K562 (cell line): ENCODE results near the gene KLRC3. TPM values are rescaled to one million over a fixed set of nuclear protein-coding genes. Genes with fewer than 3 reads are reported as not detected.
"Not testable (repeated sequence)": the region's sequence is repeated elsewhere in the genome, so short reads cannot be mapped to it uniquely, and the experiment has no call there.

Experiments used
- ATAC-seq: fragments of 200-7000 bp; cut with Tn5 transposase; 3 replicates; pipeline ENCODE4 v1.9.1; 2020; ENCODE audit warnings: moderate library complexity
- BruUV-seq: library from RNA; stranded (reverse); fragments of 400-500 nt; replicated peaks from 2 replicates; lab custom pipeline; 2021; lab: Mats Ljungman, UMichigan
- CTCF ChIA-PET: fragments of 300-600 bp; formaldehyde crosslinking; extraction: SDS; loops from one replicate; lab custom pipeline; 2021; ENCODE audit warnings: low intra/inter-chr PET ratio; lab: Yijun Ruan, JAX
- POLR2A ChIA-PET: fragments of 300-600, 350-650 bp; sonication (Branson Sonifier 250); formaldehyde crosslinking; extraction: SDS; loops from one replicate; lab custom pipeline; 2021; ENCODE audit warnings: antibody characterized with exemption, inconsistent platforms; lab: Yijun Ruan, JAX
- DNase-seq, 4 experiments: peaks; one replicate each; pipeline versions ENCODE4 v3.0.0 to v3.0.0-alpha.2; 2011 to 2018; ENCODE audit warnings: low spot score in 3 of 4, mixed read lengths in 3 of 4; ENCODE audit errors: extremely low read depth in 1 of 4
- FAIRE-seq: peaks from 2 replicates; lab custom pipeline; 2011; peaks lifted over from hg19 to GRCh38; lab: Jason Lieb, UNC
- H2AFZ ChIP-seq: 2 replicates; pipeline ENCODE4 v1.6.0; 2011; ENCODE audit warnings: low read depth, low read length, control low read depth, inconsistent platforms
- H3K27ac ChIP-seq: fragments of 200-600 bp; 3 replicates; pipeline ENCODE4 v1.8.0; 2011; ENCODE audit warnings: low read depth, mild to moderate bottlenecking, control low read depth, inconsistent platforms, low read length, moderate library complexity, mixed read lengths; ENCODE audit errors: extremely low read depth
- H3K27me3 ChIP-seq, 2 experiments: fragments of 300-600 bp in 1 of 2; 2 replicates in 1 of 2; 3 replicates in 1 of 2; pipeline versions ENCODE4 v1.6.0 to v1.8.0; 2011; ENCODE audit warnings: inconsistent platforms in 2 of 2, low read length in 2 of 2, mild to moderate bottlenecking in 1 of 2, mixed read lengths in 1 of 2, moderate library complexity in 1 of 2; ENCODE audit not compliant: control insufficient read depth in 2 of 2, insufficient read depth in 2 of 2
- H3K36me3 ChIP-seq: fragments of 300-600 bp; 3 replicates; pipeline ENCODE4 v1.8.0; 2011; ENCODE audit warnings: mild to moderate bottlenecking, low read length, inconsistent platforms; ENCODE audit not compliant: control insufficient read depth, insufficient read depth
- H3K4me1 ChIP-seq, 2 experiments: fragments of 200-600 bp in 1 of 2; replicated peaks in 1 of 2; 2 replicates in 1 of 2; 3 replicates in 1 of 2; pipeline versions ENCODE4 v1.5.1 to v1.8.0; 2011; ENCODE audit warnings: inconsistent platforms in 2 of 2, low read length in 2 of 2, mild to moderate bottlenecking in 1 of 2, mixed read lengths in 1 of 2, moderate library complexity in 1 of 2; ENCODE audit not compliant: control insufficient read depth in 2 of 2, insufficient read depth in 2 of 2
- H3K4me2 ChIP-seq: 2 replicates; pipeline ENCODE4 v1.6.1; 2011; ENCODE audit warnings: low read length, control low read depth, inconsistent platforms, mixed read lengths; ENCODE audit not compliant: insufficient read depth
- H3K4me3 ChIP-seq: fragments of 200-600 bp; sonication (generic), shearing (Covaris generic); 2 replicates; pipeline ENCODE4 v1.5.1; 2016; ENCODE audit warnings: control low read depth, inconsistent platforms
- H3K79me2 ChIP-seq: fragments of 200-600 bp; 3 replicates; pipeline ENCODE4 v1.8.0; 2011; ENCODE audit warnings: low read length, inconsistent platforms; ENCODE audit not compliant: control insufficient read depth, insufficient read depth
- H3K9ac ChIP-seq, 2 experiments: 2 replicates each; pipeline versions ENCODE4 v1.6.0 to v1.6.1; 2011; ENCODE audit warnings: low read depth in 2 of 2, low read length in 2 of 2, control low read depth in 1 of 2, inconsistent platforms in 1 of 2, mild to moderate bottlenecking in 1 of 2, mixed read lengths in 1 of 2; ENCODE audit not compliant: insufficient read depth in 1 of 2
- H3K9me1 ChIP-seq: one replicate; pipeline ENCODE4 v1.6.0; 2011; ENCODE audit warnings: inconsistent platforms, mild to moderate bottlenecking, low read length, moderate library complexity; ENCODE audit not compliant: control insufficient read depth, insufficient read depth
- H3K9me3 ChIP-seq: replicated peaks from 2 replicates; pipeline ENCODE4 v1.5.1; 2011; ENCODE audit warnings: low read depth, low read length, inconsistent platforms; ENCODE audit not compliant: control insufficient read depth, insufficient read depth
- H4K20me1 ChIP-seq: replicated peaks from 2 replicates; pipeline ENCODE4 v1.6.1; 2011; ENCODE audit warnings: low read length, inconsistent platforms, mixed read lengths; ENCODE audit not compliant: control insufficient read depth, insufficient read depth
- HMGXB4 ChIP-seq: sonication (generic); formaldehyde crosslinking; IDR thresholded peaks from 2 replicates; pipeline ENCODE4 v1.8.1; 2023; ENCODE audit warnings: mild to moderate bottlenecking, missing genetic modification reagents
- NFYB ChIP-seq: IDR thresholded peaks from 2 replicates; pipeline ENCODE4 v1.6.1; 2011; ENCODE audit warnings: mild to moderate bottlenecking, moderate library complexity; ENCODE audit not compliant: insufficient read length; ENCODE audit errors: extremely low read depth
- PTRF ChIP-seq: fragments of 450-650 bp; IDR thresholded peaks from 2 replicates; pipeline ENCODE4 v1.6.1; 2016; ENCODE audit warnings: mild to moderate bottlenecking, missing genetic modification characterization, missing compliant biosample characterization
- ZNF518B ChIP-seq: fragments of 250-450 bp; sonication (Bioruptor Pico); IDR thresholded peaks from 2 replicates; pipeline ENCODE4 v1.5.0; 2021; ENCODE audit warnings: mild to moderate bottlenecking, moderate library complexity
- WGBS: fragments of 100-300 bp; shearing (Covaris generic); methylation state at CpG from one replicate; pipeline ENCODE4 v1.1.6; 2016; ENCODE audit warnings: low coverage, mixed read lengths; ENCODE audit not compliant: insufficient coverage; ENCODE audit errors: missing lambda C conversion rate; 5-methylcytosine and 5-hydroxymethylcytosine counted together
- in situ Hi-C: fragments of 300-500 bp; cut with MboI; formaldehyde crosslinking; loops from 4 replicates; pipeline ENCODE4 v1.15.0; 2018; ENCODE audit warnings: inconsistent platforms, mixed read lengths
- intact Hi-C: fragments of 100-400 bp; cut with micrococcal nuclease; formaldehyde crosslinking; loops from 2 replicates; pipeline ENCODE4 v1.14.2; 2022
- polyA plus RNA-seq, 8 experiments: library from polyadenylated mRNA; depleted of rRNA in 4 of 8; stranded (reverse) in 5 of 8; unstranded in 3 of 8; fragments of >200 nt; fragmentation: Nextera tagmentation in 2 of 8; fragmentation: Illumina TruSeq in 1 of 8; extraction: Ambion mirVana in 2 of 8; extraction: Trizol in 1 of 8; gene quantifications; 2 replicates each; pipeline versions ENCODE4 v1.2.1 to v1.2.3, GENCODE V29; 2011 to 2014; ENCODE audit warnings: inconsistent platforms in 1 of 8, missing spikeins in 1 of 8
- total RNA-seq, 7 experiments: library from RNA; depleted of rRNA in 6 of 7; stranded (reverse); fragments of >200 nt in 6 of 7; fragmentation: Illumina TruSeq in 2 of 7; extraction: Trizol in 2 of 7; gene quantifications; 2 replicates each; pipeline versions ENCODE4 v1.2.1 to v1.2.3, GENCODE V29; 2011 to 2021; ENCODE audit warnings: low replicate concordance in 1 of 7

KLRC3 gene
- total and polyA plus RNA-seq, 9 of the 15 experiments (the other 6 are each of a cell fraction or from before 2014, with no cell fraction given), result 0.09 to 0.32 (median 0.18) TPM; not detected in 5

- H3K4me3 ChIP-seq, POLR2A ChIA-PET, H3K27me3 ChIP-seq, H3K4me1 ChIP-seq, H3K9ac ChIP-seq, H4K20me1 ChIP-seq, ATAC-seq, DNase-seq, H2AFZ ChIP-seq, H3K79me2 ChIP-seq, BruUV-seq, CTCF ChIA-PET, H3K4me2 ChIP-seq, H3K9me3 ChIP-seq, H3K36me3 ChIP-seq, H3K27ac ChIP-seq, FAIRE-seq, H3K9me1 ChIP-seq, in situ Hi-C loops, intact Hi-C loops: not testable (repeated sequence)
- WGBS, result 67% methylated on average over 3 of the region's 6 CpGs
These were observed 32.9 kb downstream of the KLRC3 start for GRCh38 chr12:10387498-10387897.

GRCh38 chr12:10386857-10387256 lies 33.5 kb downstream of the KLRC3 start:
- FAIRE-seq (no peak), ATAC-seq (no peak), DNase-seq (no peak)
- Histone ChIP-seq H3K4me3 (no peak overlapping the region), H3K27ac (no peak overlapping the region), H3K27me3 (no peaks in the 10 kb centered on the region), H2AFZ (no peak overlapping the region), H3K9ac (no peak overlapping the region), H3K79me2 (no peaks in the 10 kb centered on the region), H4K20me1 (no peaks in the 10 kb centered on the region), H3K9me3 (no peaks in the 10 kb centered on the region), H3K36me3 (no peaks in the 10 kb centered on the region), H3K4me2 (no peak overlapping the region), H3K9me1 (no peaks in the 10 kb centered on the region), H3K4me1 (no peaks in the 10 kb centered on the region)
- in situ Hi-C loops (no loop called here), intact Hi-C loops (no loop called here)
- BruUV-seq, result no TSS peak
- POLR2A ChIA-PET, result no interaction called here
- CTCF ChIA-PET, result no interaction called here
- TF ChIP-seq PTRF (no peak), HMGXB4 (no peak), ZNF518B (CRISPR knock-in tag) (no peak), NFYB (no peak)
- 0% methylated on average over 1 of the region's 1 CpG for WGBS
